Activated naive CD8-positive, alpha-beta T cell (primary cell): Measurements from ENCODE around the gene PIK3IP1.
"Not testable (repeated sequence)": the region's sequence is repeated elsewhere in the genome, so short reads cannot be mapped to it uniquely, and the experiment has no call there.

Experiments used
- H3K27ac Mint-ChIP-seq: one replicate; pipeline ENCODE4 v1.8.0; 2021; ENCODE audit warnings: mixed read lengths
- H3K27me3 Mint-ChIP-seq: one replicate; pipeline ENCODE4 v1.8.0; 2021; ENCODE audit warnings: mixed read lengths
- H3K36me3 Mint-ChIP-seq: one replicate; pipeline ENCODE4 v1.8.0; 2021; ENCODE audit warnings: mixed read lengths
- H3K4me1 Mint-ChIP-seq: one replicate; pipeline ENCODE4 v1.8.0; 2021; ENCODE audit warnings: low read depth, mixed read lengths
- H3K4me3 Mint-ChIP-seq: one replicate; pipeline ENCODE4 v1.8.0; 2021; ENCODE audit warnings: mild to moderate bottlenecking, mixed read lengths
- H3K9me3 Mint-ChIP-seq: one replicate; pipeline ENCODE4 v1.8.0; 2021; ENCODE audit warnings: low read depth, mixed read lengths

The PIK3IP1 gene

DNA sequence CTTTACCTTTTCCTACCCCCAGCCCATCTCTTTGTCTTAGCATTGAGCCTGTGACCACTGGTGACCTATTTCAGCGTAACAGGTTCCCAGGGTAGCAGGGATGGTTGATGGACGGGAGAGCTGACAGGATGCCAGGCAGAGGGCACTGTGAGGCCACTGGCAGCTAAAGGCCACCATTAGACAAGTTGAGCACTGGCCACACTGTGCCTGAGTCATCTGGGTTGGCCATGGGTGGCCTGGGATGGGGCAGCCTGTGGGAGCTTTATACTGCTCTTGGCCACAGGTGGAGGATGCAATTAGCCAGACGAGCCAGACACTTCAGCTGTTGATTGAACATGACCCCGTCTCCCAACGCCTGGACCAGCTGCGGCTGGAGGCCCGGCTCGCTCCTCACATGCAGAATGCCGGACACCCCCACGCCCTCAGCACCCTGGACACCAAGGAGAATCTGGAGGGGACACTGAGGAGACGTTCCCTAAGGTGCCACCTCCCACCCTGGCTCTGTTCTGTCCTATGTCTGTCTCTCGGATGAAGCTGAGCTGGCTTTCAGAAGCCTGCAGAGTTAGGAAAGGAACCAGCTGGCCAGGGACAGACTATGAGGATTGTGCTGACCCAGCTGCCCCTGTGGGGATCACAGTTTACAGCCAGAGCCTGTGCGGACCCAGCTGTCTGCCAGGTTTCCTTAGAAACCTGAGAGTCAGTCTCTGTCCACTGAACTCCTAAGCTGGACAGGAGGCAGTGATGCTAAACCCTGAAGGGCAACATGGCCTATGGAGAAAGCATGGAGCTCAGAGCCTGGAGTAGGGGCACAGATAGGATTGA, 29.8 kb downstream of the PIK3IP1 start:
- Mint-ChIP-seq H3K27ac (no peak overlapping the region), H3K27me3 (no peaks in the 10 kb centered on the region), H3K4me3 (no peak overlapping the region), H3K36me3 (peaks cover 14% of the 10 kb centered on the region), H3K4me1 (no peaks in the 10 kb centered on the region), H3K9me3 (no peaks in the 10 kb centered on the region)

DNA sequence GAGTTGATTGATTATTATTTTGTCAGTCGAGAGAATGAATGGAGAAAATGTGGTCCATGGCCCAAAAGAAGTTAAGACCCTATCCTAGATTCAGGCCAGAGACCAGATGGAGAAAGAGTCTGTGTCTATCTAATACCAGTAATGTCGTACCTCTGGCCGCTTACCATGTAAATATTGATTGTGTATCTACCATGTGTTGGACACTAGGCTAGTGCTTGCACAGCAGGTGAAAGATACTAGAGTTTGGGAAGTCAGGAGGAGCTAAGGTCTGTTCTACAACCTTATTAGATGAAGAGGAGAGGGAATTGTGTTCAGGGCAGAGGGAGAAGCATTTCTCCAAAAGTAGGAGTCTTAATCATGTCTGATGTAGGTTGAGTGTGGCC, 31.8 kb downstream of the PIK3IP1 start:
- H3K36me3 Mint-ChIP-seq, result peaks cover 10% of the 10 kb centered on the region
- H3K4me3 Mint-ChIP-seq, result no peak overlapping the region
- H3K27me3 Mint-ChIP-seq, result no peaks in the 10 kb centered on the region
- no peaks in the 10 kb centered on the region for H3K4me1 Mint-ChIP-seq
- no peaks in the 10 kb centered on the region for H3K9me3 Mint-ChIP-seq
- H3K27ac Mint-ChIP-seq, result peak overlapping the region; percentile 36

- Mint-ChIP-seq H3K27ac (no peak overlapping the region), H3K27me3 (no peaks in the 10 kb centered on the region), H3K4me3 (no peak overlapping the region), H3K36me3 (peaks cover 10% of the 10 kb centered on the region), H3K4me1 (no peaks in the 10 kb centered on the region), H3K9me3 (no peaks in the 10 kb centered on the region)
Observed at GRCh38 chr22:31259798-31260473, 32.4 kb downstream of the PIK3IP1 start.

DNA sequence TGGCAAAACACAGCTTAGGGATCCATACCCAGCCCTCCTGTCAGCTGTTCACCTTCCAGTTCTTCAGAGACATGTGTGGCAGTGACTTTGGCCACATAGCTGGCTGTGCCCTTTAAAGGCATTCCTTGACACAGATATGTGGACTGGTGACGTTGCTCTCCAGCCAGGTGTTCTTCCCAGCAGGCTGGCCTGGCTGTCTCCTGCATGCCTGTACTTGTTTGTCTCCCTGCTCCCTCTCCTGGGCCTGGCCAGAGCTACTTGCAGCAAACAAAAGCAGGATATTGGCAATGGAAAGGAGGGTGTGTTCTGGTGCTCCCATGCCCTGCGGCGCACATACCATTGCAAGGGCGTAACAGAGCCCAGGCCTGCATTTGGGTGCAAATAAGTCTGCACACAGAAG, 38.3 kb downstream of the PIK3IP1 start:
- no peak overlapping the region for H3K27ac Mint-ChIP-seq
- H3K9me3 Mint-ChIP-seq, result no peaks in the 10 kb centered on the region
- no peak overlapping the region for H3K4me3 Mint-ChIP-seq
- no peaks in the 10 kb centered on the region for H3K27me3 Mint-ChIP-seq
- no peaks in the 10 kb centered on the region for H3K4me1 Mint-ChIP-seq
- peaks cover 2% of the 10 kb centered on the region for H3K36me3 Mint-ChIP-seq

GRCh38 chr22:31250740-31251600, 41.3 kb downstream of the PIK3IP1 start:
- Mint-ChIP-seq H3K27me3 (no peaks in the 10 kb centered on the region), H3K27ac (no peak overlapping the region), H3K4me3 (no peak overlapping the region), H3K9me3 (no peaks in the 10 kb centered on the region), H3K36me3 (no peaks in the 10 kb centered on the region), H3K4me1 (peaks cover 14% of the 10 kb centered on the region)

GRCh38 chr22:31248965-31249958, 43.0 kb downstream of the PIK3IP1 start:
- no peaks in the 10 kb centered on the region for H3K36me3 Mint-ChIP-seq
- H3K9me3 Mint-ChIP-seq, result no peaks in the 10 kb centered on the region
- H3K27me3 Mint-ChIP-seq, result no peaks in the 10 kb centered on the region
- no peak overlapping the region for H3K27ac Mint-ChIP-seq
- H3K4me3 Mint-ChIP-seq, result no peak overlapping the region
- peaks cover 22% of the 10 kb centered on the region for H3K4me1 Mint-ChIP-seq

GRCh38 chr22:31248138-31248745, 44.0 kb downstream of the PIK3IP1 start:
- Mint-ChIP-seq H3K9me3 (no peaks in the 10 kb centered on the region), H3K4me3 (peak overlapping the region; percentile 79), H3K27ac (peak overlapping the region; percentile 4), H3K27me3 (no peaks in the 10 kb centered on the region), H3K36me3 (no peaks in the 10 kb centered on the region), H3K4me1 (peaks cover 22% of the 10 kb centered on the region)

DNA sequence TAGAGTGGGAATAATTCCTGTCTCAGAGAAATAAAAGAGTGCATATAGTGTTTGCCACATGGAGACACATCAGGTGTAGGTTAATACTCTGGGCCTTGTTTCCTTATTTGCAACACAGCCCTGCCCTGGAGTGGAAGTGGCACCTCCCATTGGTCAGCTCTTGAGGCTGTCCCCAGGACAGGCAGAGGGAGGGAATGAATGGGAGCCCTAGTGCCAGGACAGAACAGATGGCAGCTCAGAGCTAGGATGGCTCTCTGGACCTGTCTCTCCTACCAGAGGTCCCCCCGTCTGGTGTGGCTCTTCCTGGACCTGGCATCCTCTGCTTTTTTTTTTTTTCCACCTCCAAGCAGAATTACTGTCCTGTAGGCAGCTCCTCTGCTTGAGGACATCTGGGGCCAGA, 44.6 kb downstream of the PIK3IP1 start:
- Mint-ChIP-seq H3K9me3 (no peaks in the 10 kb centered on the region), H3K27ac (peak overlapping the region; percentile 4), H3K4me1 (peaks cover 22% of the 10 kb centered on the region), H3K27me3 (no peaks in the 10 kb centered on the region), H3K4me3 (peak overlapping the region; percentile 79), H3K36me3 (no peaks in the 10 kb centered on the region)

DNA sequence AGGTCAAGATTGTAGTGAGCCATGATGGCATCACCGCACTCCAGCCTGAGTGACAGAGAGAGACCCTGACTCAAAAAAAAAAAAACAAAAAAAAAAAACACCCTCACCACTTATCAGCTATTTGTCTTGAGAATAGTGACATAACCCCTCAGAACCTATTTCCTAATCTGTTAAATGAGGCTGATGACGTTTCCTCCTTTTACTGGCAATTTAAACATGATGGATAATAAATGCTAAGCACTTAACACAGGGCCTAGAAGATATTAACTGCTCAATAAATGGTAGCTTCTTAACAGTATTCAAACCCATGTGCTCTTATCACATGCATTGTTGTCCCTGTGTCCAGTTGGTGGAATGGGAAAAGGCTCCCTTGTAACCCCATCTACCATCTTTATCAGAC, 45.6 kb downstream of the PIK3IP1 start:
- Mint-ChIP-seq H3K4me1 (peaks cover 22% of the 10 kb centered on the region), H3K9me3 (no peaks in the 10 kb centered on the region), H3K27me3 (no peaks in the 10 kb centered on the region), H3K36me3 (peaks cover 2% of the 10 kb centered on the region), H3K27ac (no peak overlapping the region), H3K4me3 (no peak overlapping the region)

- H3K36me3 Mint-ChIP-seq, H3K9me3 Mint-ChIP-seq, H3K27me3 Mint-ChIP-seq, H3K27ac Mint-ChIP-seq, H3K4me3 Mint-ChIP-seq: not testable (repeated sequence)
- H3K4me1 Mint-ChIP-seq, result peaks cover 22% of the 10 kb centered on the region
Observed at GRCh38 chr22:31245998-31246397, 46.3 kb downstream of the PIK3IP1 start.

DNA sequence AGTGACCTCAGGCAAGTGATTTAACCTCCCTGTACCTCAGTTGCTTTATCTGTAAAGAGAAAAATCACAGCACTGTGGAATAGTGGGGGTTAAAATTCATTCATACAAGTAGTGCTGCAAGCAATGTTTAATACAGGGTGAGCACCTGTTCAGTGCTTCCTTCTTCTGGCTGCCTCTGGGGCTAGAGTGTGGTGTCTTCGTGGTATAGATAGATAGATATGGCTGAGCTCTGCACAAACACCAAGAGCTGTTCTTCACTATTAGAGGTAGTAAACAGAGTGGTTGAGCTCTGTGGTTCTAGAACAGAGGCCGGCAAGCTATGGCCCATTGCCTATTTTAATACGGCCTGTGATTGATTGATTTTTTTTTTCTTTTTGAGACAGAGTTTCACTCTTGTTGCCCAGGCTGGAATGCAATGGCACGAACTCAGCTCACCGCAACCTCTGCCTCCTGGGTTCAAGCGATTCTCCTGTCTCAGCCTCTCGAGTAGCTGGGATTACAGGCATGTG, 47.3 kb downstream of the PIK3IP1 start:
- Mint-ChIP-seq H3K27me3 (no peaks in the 10 kb centered on the region), H3K27ac (no peak overlapping the region), H3K36me3 (peaks cover 2% of the 10 kb centered on the region), H3K4me1 (peaks cover 22% of the 10 kb centered on the region), H3K9me3 (no peaks in the 10 kb centered on the region), H3K4me3 (no peak overlapping the region)

- H3K4me1 Mint-ChIP-seq, result peaks cover 22% of the 10 kb centered on the region
- no peak overlapping the region for H3K4me3 Mint-ChIP-seq
- no peaks in the 10 kb centered on the region for H3K27me3 Mint-ChIP-seq
- H3K27ac Mint-ChIP-seq, result no peak overlapping the region
- H3K36me3 Mint-ChIP-seq, result peaks cover 2% of the 10 kb centered on the region
- no peaks in the 10 kb centered on the region for H3K9me3 Mint-ChIP-seq
Observed at GRCh38 chr22:31244046-31244942, 48.0 kb downstream of the PIK3IP1 start.
